CD4-positive, alpha-beta T cell treated with Interleukin-10 for 1 hour (primary cell): Measurements from ENCODE around the gene BNC2.

ENCODE experiments used
- DNase-seq: peaks from one replicate; pipeline ENCODE4 v3.0.0-alpha.2; 2020

Gene BNC2

DNA sequence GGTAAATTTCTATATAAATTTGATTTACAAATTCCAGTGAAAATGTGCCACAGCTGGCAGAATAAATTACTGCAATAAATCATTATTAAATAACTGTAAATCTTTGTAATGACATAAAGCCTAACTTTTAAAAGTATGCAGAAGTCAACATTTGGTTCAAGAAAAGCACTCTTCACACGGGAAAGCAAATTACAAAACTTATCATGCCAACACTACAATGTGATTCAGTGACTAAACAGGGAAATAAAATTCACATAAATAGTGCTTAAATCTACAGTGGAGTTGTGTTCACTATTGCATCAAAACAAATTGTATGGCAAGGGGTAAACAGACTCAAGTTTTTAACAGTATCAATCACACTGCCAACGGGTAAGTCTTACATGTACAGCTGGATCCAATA is 117.2 kb downstream of the BNC2 start:
- DNase-seq: no peak

- no peak for DNase-seq
Measured at GRCh38 chr9:16752601-16753000, 117.9 kb downstream of the BNC2 start.

GRCh38 chr9:16750553-16750952 is 119.9 kb downstream of the BNC2 start:
- DNase-seq: no peak

GRCh38 chr9:16745359-16745758 is 125.1 kb downstream of the BNC2 start:
- DNase-seq: no peak

DNA sequence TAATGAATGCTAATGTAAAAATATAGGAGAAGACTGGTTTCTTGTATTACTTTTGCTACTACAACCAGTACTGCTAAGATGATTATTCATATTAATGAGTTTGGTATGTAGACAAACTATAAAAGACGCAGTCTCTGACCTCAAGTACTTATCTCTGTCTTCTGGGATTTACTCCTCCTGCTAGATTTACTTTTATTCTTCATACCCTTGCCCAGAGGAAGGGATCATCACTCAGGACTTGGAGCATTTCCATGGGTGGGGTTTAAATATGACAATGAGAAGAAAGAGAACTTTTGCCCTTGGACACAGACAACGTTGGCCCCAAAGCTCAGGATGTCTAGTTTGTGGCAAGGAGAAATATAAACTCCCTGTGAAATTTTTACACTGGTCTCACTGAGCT is 126.1 kb downstream of the BNC2 start:
- DNase-seq: no peak

GRCh38 chr9:16743375-16743774 is 127.1 kb downstream of the BNC2 start:
- no peak for DNase-seq

DNA sequence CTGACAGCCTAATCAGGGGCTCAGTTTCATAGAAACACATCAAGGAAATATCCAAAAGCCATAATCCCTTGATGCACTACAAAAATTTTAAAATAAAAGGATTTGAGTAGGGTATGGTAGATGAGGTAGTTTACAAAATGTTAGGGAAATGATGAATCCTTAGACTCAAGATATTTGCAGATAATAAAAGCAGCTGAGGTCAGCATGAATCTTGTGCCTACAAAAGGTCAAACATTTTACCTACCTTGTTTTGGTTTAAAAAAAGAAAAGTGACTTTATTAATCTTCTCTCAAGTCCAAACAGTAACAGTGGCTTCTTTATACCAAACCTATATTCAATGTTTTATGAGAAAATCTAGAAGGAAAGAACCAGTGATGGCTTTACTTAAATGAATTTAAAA is 135.5 kb downstream of the BNC2 start:
- no peak for DNase-seq

DNA sequence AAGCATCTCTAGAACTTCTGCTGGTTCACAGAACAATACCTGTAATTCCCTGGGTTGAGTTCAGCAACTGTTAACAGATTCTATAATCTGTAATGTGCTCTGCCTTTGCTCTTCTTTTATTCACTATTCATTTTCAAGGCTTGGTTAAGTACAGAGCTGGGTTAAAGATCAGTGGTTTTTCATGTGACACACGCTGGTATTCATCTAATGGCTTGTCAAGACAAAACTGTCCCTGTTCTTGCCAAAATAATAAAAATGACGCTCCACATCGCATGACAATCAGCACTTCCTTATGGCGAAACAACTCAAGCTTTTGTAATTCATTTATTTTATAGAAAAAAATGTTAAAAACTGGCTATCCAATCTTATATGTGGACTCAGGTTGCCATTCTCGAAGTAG is 137.9 kb downstream of the BNC2 start:
- DNase-seq: no peak

DNA sequence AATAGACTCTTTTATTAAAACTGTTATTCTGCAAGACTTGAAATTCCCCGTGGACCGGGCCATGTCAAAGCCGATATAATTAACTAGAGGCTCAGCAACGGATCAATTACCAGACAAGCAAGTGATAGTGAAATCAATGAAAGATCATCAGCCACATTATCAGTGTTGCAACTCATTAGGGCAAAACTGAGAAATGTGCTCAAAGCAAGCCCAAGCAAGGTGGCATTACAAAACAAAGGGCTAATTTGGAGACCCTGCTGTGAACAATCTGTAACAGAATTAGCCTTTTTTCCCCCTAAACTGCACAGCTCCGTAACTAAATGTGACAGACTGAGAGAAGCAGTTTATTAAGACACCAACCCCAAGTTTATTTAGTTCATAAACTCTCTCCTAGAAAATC is 140.3 kb downstream of the BNC2 start:
- DNase-seq: no peak

- DNase-seq: no peak
Measured at GRCh38 chr9:16729651-16730050, 140.8 kb downstream of the BNC2 start.

DNA sequence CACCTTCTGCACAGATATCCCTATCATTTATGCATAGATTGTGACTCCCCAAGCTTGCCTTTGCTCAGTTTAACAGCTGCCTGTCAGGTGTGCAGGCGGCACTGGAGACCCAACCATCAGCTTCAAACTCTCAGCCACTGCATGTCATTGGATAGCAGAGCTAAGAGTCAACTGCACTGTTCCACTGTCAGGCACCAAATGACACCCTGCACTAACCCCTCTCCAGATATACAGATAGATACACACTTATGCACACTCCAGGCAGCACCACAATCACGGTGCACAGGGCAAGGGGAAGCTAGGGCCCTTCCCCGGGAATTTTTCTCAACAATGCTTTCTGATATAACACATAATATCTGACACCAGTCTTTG is 142.3 kb downstream of the BNC2 start:
- no peak for DNase-seq

DNA sequence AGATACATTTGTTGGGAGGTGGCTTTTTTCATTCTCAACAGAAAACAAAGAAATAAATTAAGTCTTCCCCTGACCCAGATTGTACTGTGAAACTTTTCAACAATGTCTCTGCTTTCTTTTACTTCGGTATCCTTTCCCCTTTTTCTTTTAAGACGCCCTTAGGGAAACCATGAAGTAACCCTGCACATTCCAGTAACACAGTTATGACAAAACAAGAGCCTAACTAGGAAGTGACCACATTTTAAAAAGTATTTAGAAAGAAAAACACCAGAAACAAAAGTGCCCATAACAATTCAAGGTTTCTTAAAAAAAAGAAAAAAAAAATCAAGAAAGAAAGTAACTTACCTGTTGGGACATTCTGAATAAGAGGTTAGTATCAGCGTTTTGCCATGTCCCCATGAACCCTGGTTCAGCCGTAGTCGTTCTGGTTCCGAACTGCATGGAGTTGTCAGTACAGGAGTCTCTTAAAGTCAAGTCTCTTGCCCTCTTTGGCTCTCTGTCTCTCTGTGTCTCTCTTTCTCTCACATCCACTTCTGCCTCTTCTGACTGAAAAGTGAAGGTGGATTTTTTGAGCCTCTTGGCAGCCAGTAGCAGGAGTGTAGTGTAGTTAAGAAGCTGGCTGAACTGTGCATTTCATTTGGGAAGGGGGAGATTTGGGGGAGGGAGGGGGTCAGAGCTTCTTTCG is 142.9 kb downstream of the BNC2 start:
- DNase-seq: no peak

DNA sequence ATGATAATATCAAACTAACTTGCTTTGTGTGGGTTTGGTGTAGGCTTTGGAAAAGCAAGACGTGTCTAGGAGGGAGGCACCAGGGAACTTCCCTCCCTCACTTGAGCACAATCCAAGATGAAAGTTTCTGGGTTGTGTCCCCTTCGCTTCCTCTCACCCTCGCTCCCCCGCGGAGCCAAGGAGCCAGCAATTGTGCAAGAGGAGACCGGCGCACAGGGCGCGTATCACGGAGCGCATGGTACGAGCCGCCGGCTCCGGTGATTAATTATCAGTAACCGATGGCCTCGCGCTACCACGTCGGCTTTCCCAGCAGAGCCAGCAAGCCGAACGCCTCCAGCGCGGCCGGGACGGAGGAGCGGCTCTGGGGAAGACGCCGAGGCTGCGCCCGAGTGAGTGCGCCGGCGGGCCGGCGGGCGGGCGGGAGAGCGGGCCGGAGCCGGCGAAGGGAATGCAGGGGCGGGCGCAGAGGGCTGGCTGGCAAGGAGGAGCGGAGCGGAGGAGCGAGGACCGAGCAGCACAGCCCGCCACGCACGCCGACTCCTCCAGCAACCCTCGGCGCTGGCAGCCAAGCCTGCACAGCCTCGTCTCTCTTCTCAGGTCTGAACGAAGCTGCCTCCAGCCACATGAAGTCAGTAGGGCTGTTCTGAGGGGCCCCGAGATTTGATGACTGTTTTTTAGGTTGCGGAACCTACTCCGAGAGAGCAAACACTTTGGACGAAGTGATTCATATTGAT is 143.6 kb downstream of the BNC2 start:
- DNase-seq: no peak

DNA sequence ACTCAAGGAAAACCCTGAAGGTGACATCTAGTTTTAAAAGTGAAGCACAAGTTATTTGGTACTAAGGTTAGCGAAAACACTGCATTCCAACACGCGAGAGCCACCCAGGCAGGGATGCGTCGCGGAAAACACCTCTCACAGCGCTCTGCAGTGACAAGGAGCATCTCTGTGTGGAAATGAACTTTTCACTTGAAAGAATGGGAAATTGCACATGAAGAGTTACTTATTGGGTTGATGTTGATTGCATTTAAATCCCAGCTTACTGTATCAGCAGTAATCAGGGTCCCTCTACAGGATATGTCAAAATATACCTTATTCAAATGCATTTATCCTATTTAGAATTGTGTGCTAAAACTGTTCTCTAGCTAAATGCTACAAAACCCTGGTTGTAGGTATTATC is 144.4 kb downstream of the BNC2 start:
- DNase-seq: no peak

DNA sequence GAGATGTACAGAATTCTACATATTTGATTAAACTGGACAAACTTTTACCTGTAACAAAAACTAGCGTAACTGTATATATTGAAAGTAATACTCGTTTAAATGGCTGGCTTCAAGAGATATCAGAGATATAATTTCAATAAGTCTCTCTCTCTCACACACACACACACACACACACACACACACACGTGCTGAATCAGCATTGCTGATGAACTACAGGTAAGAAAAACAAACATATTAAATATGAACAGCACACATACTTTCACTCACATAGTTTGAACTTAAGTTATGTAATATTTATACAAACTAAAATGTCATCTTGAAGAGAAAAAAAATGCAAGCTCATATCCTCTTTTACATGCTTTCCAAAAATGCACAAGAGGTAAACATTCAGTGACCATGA is 145.4 kb downstream of the BNC2 start:
- no peak for DNase-seq

DNA sequence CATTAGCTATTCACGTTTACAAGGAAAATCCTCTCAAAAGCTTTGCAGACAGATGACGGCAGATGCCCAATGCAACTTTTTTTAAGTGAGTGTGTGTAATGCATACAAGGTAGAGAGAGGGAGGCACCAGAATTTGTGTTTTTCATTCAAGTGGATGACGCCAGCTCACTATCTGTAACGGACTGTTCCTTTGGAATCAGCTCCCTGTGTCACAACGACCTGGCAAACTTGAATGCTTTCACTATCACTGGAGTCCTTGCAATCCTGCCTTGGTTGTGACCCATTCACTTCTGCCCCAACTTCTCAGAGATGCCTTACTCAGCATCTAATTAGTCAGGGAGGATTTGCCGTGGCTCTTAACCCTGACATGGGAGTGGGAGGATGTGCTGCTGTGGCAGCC is 148.5 kb downstream of the BNC2 start:
- no peak for DNase-seq

GRCh38 chr9:16720386-16720785 is 150.1 kb downstream of the BNC2 start:
- DNase-seq: no peak

DNA sequence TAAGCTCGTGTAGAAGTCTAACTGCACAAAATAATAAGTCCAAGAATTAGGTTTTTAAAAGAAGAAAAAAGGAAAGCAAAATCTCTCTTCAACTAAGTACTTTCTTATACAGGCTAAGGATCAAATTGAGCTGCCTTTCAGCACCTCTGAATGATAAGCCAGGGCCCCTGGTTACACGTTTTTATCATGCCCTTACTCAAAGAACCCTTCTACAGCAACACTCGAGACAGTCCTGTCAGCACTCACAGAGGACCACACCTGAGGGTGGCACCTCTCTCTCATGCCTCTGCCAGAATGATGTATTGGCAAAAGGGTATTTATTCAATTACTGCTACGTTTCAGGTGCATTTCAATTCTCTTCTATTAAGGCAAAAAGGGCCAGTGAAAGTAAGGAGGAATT is 150.5 kb downstream of the BNC2 start:
- no peak for DNase-seq

DNA sequence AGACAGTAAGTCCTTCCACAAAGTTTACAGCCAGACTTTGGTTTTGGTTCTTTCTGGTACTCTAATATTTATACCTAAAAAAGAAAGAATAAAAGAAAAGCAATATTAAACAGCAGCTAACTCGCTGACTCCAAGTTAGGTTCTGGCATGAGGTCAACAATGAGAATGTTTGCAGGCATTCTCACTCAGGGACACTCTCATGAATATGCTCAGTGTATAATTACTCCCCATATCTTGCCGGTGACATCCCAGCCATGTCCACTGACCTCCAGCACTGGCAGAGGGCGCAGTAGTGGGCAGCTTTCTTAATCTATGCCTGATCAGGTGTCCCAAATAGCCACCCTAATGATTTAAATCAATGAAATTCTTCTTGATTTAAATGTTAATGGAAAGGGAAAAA is 151.5 kb downstream of the BNC2 start:
- DNase-seq: no peak

DNA sequence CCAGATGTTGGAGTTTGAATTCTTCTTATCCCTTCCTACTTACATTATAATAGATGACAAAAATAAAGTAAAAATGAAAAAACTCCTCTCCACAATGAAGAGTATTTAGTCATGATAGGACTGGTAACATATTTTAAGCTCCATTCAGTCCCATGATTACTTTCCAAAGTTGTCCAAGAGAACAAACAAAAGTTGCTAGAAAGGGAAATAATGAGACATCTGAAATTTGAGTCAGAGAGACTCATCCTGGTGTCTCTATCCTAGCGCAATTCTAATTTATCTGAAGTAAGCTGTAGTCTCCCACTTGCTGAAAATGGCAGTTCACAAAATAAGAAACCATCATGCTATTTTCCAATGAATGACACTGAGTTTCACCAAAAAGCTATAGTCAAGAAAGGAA is 152.2 kb downstream of the BNC2 start:
- no peak for DNase-seq

DNA sequence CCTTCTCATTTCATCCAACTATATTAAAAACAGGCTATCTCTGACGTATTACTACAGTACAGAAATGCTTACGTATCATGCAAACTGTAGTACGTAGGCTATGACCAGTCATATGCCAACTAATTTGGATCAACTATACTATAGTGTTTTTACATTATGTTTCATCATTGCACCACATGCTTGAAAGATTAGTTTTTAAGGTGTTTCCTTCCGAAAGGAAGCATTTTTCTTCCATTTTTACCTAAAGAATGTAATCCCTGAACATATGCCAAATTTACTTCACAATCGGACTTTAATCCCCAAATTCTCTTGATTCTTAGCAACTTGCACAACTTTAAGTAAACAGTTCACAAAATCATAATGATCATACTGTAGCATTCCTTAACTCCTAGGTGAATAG is 153.9 kb downstream of the BNC2 start:
- no peak for DNase-seq

DNA sequence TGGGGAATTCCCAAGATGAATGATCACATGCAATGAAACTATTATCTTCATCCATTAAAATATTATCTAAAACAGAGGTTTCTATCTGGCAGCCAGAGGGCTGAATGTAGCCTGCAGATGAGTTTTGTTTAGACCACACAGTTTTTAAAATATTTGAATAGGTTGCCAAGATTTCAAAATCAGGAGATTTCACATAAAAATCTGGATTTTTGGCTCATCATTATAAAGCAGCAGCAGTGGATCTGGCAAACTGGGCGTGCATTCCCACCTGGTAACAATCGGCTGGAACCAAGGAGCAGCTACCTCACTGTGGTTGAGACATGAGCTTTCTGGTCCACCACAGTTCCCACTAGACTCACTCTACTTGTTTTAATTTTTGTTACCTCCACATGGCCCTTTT is 155.1 kb downstream of the BNC2 start:
- no peak for DNase-seq

- DNase-seq: no peak
Measured at GRCh38 chr9:16712787-16713186, 157.7 kb downstream of the BNC2 start.

- DNase-seq: no peak
Measured at GRCh38 chr9:16710888-16711287, 159.6 kb downstream of the BNC2 start.

DNA sequence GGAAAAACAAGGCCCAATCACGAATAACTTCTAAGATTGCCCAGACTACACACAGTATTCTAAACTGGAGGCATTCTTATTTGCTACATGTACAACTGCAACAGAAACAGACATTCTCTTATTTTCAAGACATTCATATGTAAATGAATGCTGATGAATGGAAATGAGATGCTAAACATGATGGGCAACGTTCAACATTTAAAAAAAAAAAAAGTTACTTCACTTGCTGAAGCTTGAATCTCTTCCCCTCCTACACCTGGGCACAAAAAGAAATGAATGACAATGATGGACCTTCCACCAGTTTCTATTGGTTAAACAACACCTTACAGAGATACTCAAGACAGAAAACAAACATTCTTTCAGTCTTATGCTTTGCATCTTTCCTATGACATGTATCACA is 160.5 kb downstream of the BNC2 start:
- no peak for DNase-seq
